HG03469 (cell line): ENCODE data around the gene SORD.
"Not testable (repeated sequence)": the region's sequence is repeated elsewhere in the genome, so short reads cannot be mapped to it uniquely, and the experiment has no call there.

Experiments used
- ATAC-seq: cut with Tn5 transposase; IDR thresholded peaks from one replicate; pipeline ENCODE4 v1.9.1; 2021; ENCODE audit warnings: mild to moderate bottlenecking, moderate library complexity, moderate number of reproducible peaks; ENCODE audit not compliant: unreplicated experiment

SORD gene

GRCh38 chr15:45023659-45024225, 747 bp downstream of the SORD start:
- ATAC-seq = no peak

GRCh38 chr15:45024649-45025048, 1.7 kb downstream of the SORD start:
- not testable (repeated sequence) for ATAC-seq

GRCh38 chr15:45025627-45026026, 2.6 kb downstream of the SORD start:
- not testable (repeated sequence) for ATAC-seq

- ATAC-seq = no peak
These were observed 3.7 kb downstream of the SORD start for GRCh38 chr15:45026651-45027190.

- ATAC-seq = no peak
These were observed 4.2 kb downstream of the SORD start for GRCh38 chr15:45027220-45027619.

GRCh38 chr15:45030743-45031142, 7.7 kb downstream of the SORD start:
- ATAC-seq = no peak

GRCh38 chr15:45031522-45032028, 8.6 kb downstream of the SORD start:
- not testable (repeated sequence) for ATAC-seq

GRCh38 chr15:45032501-45032900, 9.5 kb downstream of the SORD start:
- ATAC-seq = not testable (repeated sequence)

- ATAC-seq = not testable (repeated sequence)
These were observed 11.1 kb downstream of the SORD start for GRCh38 chr15:45034087-45034486.

- not testable (repeated sequence) for ATAC-seq
These were observed 11.8 kb downstream of the SORD start for GRCh38 chr15:45034600-45035375.

GRCh38 chr15:45036812-45037781, 14.1 kb downstream of the SORD start:
- peak; percentile 75 for ATAC-seq

- ATAC-seq = no peak
These were observed 14.9 kb downstream of the SORD start for GRCh38 chr15:45037936-45038335.

- not testable (repeated sequence) for ATAC-seq
These were observed 17.4 kb downstream of the SORD start for GRCh38 chr15:45040396-45040795.

GRCh38 chr15:45041538-45041937, 18.5 kb downstream of the SORD start:
- ATAC-seq = not testable (repeated sequence)

GRCh38 chr15:45042859-45043258, 19.9 kb downstream of the SORD start:
- not testable (repeated sequence) for ATAC-seq

GRCh38 chr15:45044270-45044669, 21.3 kb downstream of the SORD start:
- not testable (repeated sequence) for ATAC-seq

- not testable (repeated sequence) for ATAC-seq
These were observed 25.4 kb downstream of the SORD start for GRCh38 chr15:45048449-45048793.

GRCh38 chr15:45048794-45049631, 26.0 kb downstream of the SORD start:
- ATAC-seq = no peak

GRCh38 chr15:45050587-45050986, 27.6 kb downstream of the SORD start:
- ATAC-seq = no peak

- ATAC-seq = not testable (repeated sequence)
These were observed 29.7 kb downstream of the SORD start for GRCh38 chr15:45052676-45053075.
